VCaP (cell line): Measurements from ENCODE around the gene NKX6-2.

ENCODE experiments used
- H3K27ac ChIP-seq: fragments of 450-650 bp; 2 replicates; pipeline ENCODE4 v1.5.1; 2017
- CTCF ChIP-seq: fragments of 450-650 bp; conservative IDR thresholded peaks from 2 replicates; pipeline ENCODE4 v1.5.1; 2017; ENCODE audit warnings: mild to moderate bottlenecking, moderate library complexity

NKX6-2 gene

GRCh38 chr10:132790934-132791829 is 5.2 kb upstream of the NKX6-2 start:
- TF ChIP-seq CTCF: no peak
- H3K27ac ChIP-seq: no peak overlapping the region

- TF ChIP-seq CTCF: no peak
These were observed 4.5 kb upstream of the NKX6-2 start for GRCh38 chr10:132790470-132790869.

GRCh38 chr10:132789659-132790148 is 3.8 kb upstream of the NKX6-2 start:
- H3K27ac ChIP-seq: no peak overlapping the region
- TF ChIP-seq CTCF: no peak

More at GRCh38 chr10:132790470-132790869, 4.5 kb upstream of the NKX6-2 start:
- H3K27ac ChIP-seq: no peak overlapping the region

GRCh38 chr10:132788831-132789219 is 2.9 kb upstream of the NKX6-2 start:
- no peak overlapping the region for H3K27ac ChIP-seq
- no peak for TF ChIP-seq CTCF

- H3K27ac ChIP-seq: no peak overlapping the region
- peak; percentile 45 for TF ChIP-seq CTCF
These were observed 2.4 kb upstream of the NKX6-2 start for GRCh38 chr10:132788180-132788830.

GRCh38 chr10:132787495-132788179 is 1.7 kb upstream of the NKX6-2 start:
- no peak for TF ChIP-seq CTCF
- no peak overlapping the region for H3K27ac ChIP-seq

GRCh38 chr10:132786884-132787494 is 1.0 kb upstream of the NKX6-2 start:
- TF ChIP-seq CTCF: no peak
- no peak overlapping the region for H3K27ac ChIP-seq
